CD14-positive monocyte (primary cell): ENCODE results near the gene CD22. TPM values are rescaled to one million over a fixed set of nuclear protein-coding genes. Genes with fewer than 3 reads are reported as not detected.

Experiments used
- DNase-seq, 3 donors: peaks; one replicate each; pipeline ENCODE4 v3.0.0-alpha.2; 2011 to 2022
- H2AFZ ChIP-seq: 2 replicates; pipeline ENCODE4 v1.6.0; 2012; ENCODE audit warnings: mild to moderate bottlenecking, low read depth, low read length, inconsistent platforms; ENCODE audit not compliant: insufficient read depth, poor library complexity, severe bottlenecking
- H3K27ac ChIP-seq, 2 donors: 1 replicate in 1 of 2; 2 replicates in 1 of 2; pipeline ENCODE4 v1.5.1; 2012 to 2013; ENCODE audit warnings: low read length in 2 of 2, control low read depth in 1 of 2, inconsistent platforms in 1 of 2, low read depth in 1 of 2, mild to moderate bottlenecking in 1 of 2
- H3K27me3 ChIP-seq, 2 donors: one replicate each; pipeline versions ENCODE4 v1.6.0 to v1.6.1; 2011 to 2013; ENCODE audit warnings: low read length in 2 of 2; ENCODE audit not compliant: control insufficient read depth in 2 of 2, insufficient read depth in 2 of 2
- H3K36me3 ChIP-seq, 2 donors: replicated peaks in 1 of 2; 1 replicate in 1 of 2; 2 replicates in 1 of 2; pipeline versions ENCODE4 v1.5.1 to v1.6.1; 2012 to 2013; ENCODE audit warnings: low read length in 2 of 2, control low read depth in 1 of 2, inconsistent platforms in 1 of 2, mild to moderate bottlenecking in 1 of 2; ENCODE audit not compliant: insufficient read depth in 2 of 2, control insufficient read depth in 1 of 2
- H3K4me1 ChIP-seq, 2 donors: 1 replicate in 1 of 2; 2 replicates in 1 of 2; pipeline versions ENCODE4 v1.5.1 to v1.6.1; 2012 to 2013; ENCODE audit warnings: low read length in 2 of 2, control low read depth in 1 of 2, inconsistent platforms in 1 of 2, mild to moderate bottlenecking in 1 of 2, moderate library complexity in 1 of 2; ENCODE audit not compliant: insufficient read depth in 2 of 2, control insufficient read depth in 1 of 2
- H3K4me2 ChIP-seq: replicated peaks from 2 replicates; pipeline ENCODE3; 2012; ENCODE audit warnings: low read length, moderate library complexity, mild to moderate bottlenecking; ENCODE audit not compliant: poor library complexity, severe bottlenecking; ENCODE audit errors: extremely low read depth
- H3K4me3 ChIP-seq, 3 experiments: fragments of 200-600 bp in 1 of 3; sonication (generic) in 1 of 3; replicated peaks in 1 of 3; 1 replicate in 2 of 3; 2 replicates in 1 of 3; pipeline ENCODE4 v1.5.1; 2011 to 2013; ENCODE audit warnings: low read length in 3 of 3, mild to moderate bottlenecking in 3 of 3, control low read depth in 2 of 3, low read depth in 2 of 3, inconsistent platforms in 1 of 3, moderate library complexity in 1 of 3
- H3K79me2 ChIP-seq: 2 replicates; pipeline ENCODE4 v1.6.0; 2012; ENCODE audit warnings: mild to moderate bottlenecking, control low read depth, inconsistent platforms, low read length, moderate library complexity; ENCODE audit not compliant: insufficient read depth
- H3K9ac ChIP-seq: 2 replicates; pipeline ENCODE4 v1.6.0; 2017; ENCODE audit warnings: low read length, mild to moderate bottlenecking; ENCODE audit not compliant: insufficient read depth, poor library complexity, severe bottlenecking
- H3K9me3 ChIP-seq, 2 donors: replicated peaks in 1 of 2; 1 replicate in 1 of 2; 2 replicates in 1 of 2; pipeline versions ENCODE4 v1.5.1 to v1.6.1; 2012 to 2013; ENCODE audit warnings: low read length in 2 of 2, control low read depth in 1 of 2; ENCODE audit not compliant: control insufficient read depth in 1 of 2, insufficient read depth in 1 of 2
- H4K20me1 ChIP-seq: 2 replicates; pipeline ENCODE4 v1.6.0; 2012; ENCODE audit warnings: mild to moderate bottlenecking, low read length, control low read depth, moderate library complexity; ENCODE audit not compliant: insufficient read depth
- H3K27ac Mint-ChIP-seq, 7 donors: one replicate each; pipeline ENCODE4 v1.8.0; 2020; ENCODE audit warnings: mild to moderate bottlenecking in 7 of 7, mixed read lengths in 7 of 7, moderate library complexity in 6 of 7, inconsistent platforms in 2 of 7
- H3K27me3 Mint-ChIP-seq, 3 donors: one replicate each; pipeline ENCODE4 v1.8.0; 2021 to 2022; ENCODE audit warnings: low read depth in 3 of 3, mild to moderate bottlenecking in 3 of 3, mixed read lengths in 3 of 3, moderate library complexity in 3 of 3, inconsistent platforms in 1 of 3
- H3K36me3 Mint-ChIP-seq, 2 donors: one replicate each; pipeline ENCODE4 v1.8.0; 2020; ENCODE audit warnings: mixed read lengths in 2 of 2, inconsistent platforms in 1 of 2, mild to moderate bottlenecking in 1 of 2
- H3K4me1 Mint-ChIP-seq: one replicate; pipeline ENCODE4 v1.8.0; 2020; ENCODE audit warnings: mild to moderate bottlenecking, mixed read lengths
- H3K4me3 Mint-ChIP-seq, 2 donors: one replicate each; pipeline ENCODE4 v1.8.0; 2020; ENCODE audit warnings: mild to moderate bottlenecking in 2 of 2, mixed read lengths in 2 of 2, moderate library complexity in 1 of 2
- H3K9me3 Mint-ChIP-seq, 7 donors: one replicate each; pipeline ENCODE4 v1.8.0; 2020 to 2022; ENCODE audit warnings: mixed read lengths in 7 of 7, mild to moderate bottlenecking in 6 of 7, moderate library complexity in 6 of 7, inconsistent platforms in 2 of 7
- CTCF ChIP-seq: fragments of 200-600 bp; IDR thresholded peaks from one replicate; pipeline ENCODE4 v1.8.0; 2022; ENCODE audit warnings: antibody characterized with exemption, mild to moderate bottlenecking
- WGBS: methylation state at CpG from one replicate; pipeline ENCODE4 v1.1.5; 2013; ENCODE audit warnings: missing lambda C conversion rate; ENCODE audit not compliant: insufficient coverage; 5-methylcytosine and 5-hydroxymethylcytosine counted together
- intact Hi-C, 2 donors: fragments of 100-400 bp; cut with micrococcal nuclease; formaldehyde crosslinking; loops; one replicate each; pipeline versions ENCODE4 v1.15.0 to v1.15.1; 2023
- polyA plus RNA-seq, 3 donors: library from polyadenylated mRNA; depleted of rRNA in 1 of 3; unstranded in 2 of 3; stranded (reverse) in 1 of 3; fragments of 300-500 nt in 2 of 3; fragments of >200 nt in 1 of 3; fragmentation: Illumina TruSeq in 2 of 3; gene quantifications; 1 replicate in 2 of 3; 2 replicates in 1 of 3; pipeline ENCODE4 v1.2.3, GENCODE V29; 2012 to 2021

Gene CD22
- polyA plus RNA-seq, 3 donors = 0.24 to 4.8 (median 0.88) TPM

GRCh38 chr19:35298561-35298972, 30.4 kb upstream of the CD22 start:
- Histone ChIP-seq H3K79me2 (no peaks in the 10 kb centered on the region), H4K20me1 (no peaks in the 10 kb centered on the region), H3K27ac (no peak overlapping the region), H3K4me1 (peaks cover 12 to 13% of the 10 kb centered on the region in 2 donors), H3K4me2 (no peak overlapping the region), H2AFZ (no peak overlapping the region), H3K36me3 (no peaks in the 10 kb centered on the region), H3K27me3 (peaks cover 0 to 7% of the 10 kb centered on the region in 2 donors), H3K4me3 (no peak overlapping the region), H3K9me3 (no peaks in the 10 kb centered on the region), H3K9ac (no peak overlapping the region)
- H3K4me1 Mint-ChIP-seq = peaks cover 17% of the 10 kb centered on the region
- TF ChIP-seq CTCF = no peak
- no peak for DNase-seq
- H3K36me3 Mint-ChIP-seq = no peaks in the 10 kb centered on the region
- H3K4me3 Mint-ChIP-seq = no peak overlapping the region
- no peaks in the 10 kb centered on the region for H3K9me3 Mint-ChIP-seq
- 90% methylated on average over 5 of the region's 5 CpGs for WGBS
- H3K27me3 Mint-ChIP-seq = peaks cover 0 to 11% (median 11%) of the 10 kb centered on the region in 3 donors
- intact Hi-C loops = no loop called here
- H3K27ac Mint-ChIP-seq = no peak overlapping the region

- no peak for DNase-seq
- TF ChIP-seq CTCF = no peak
- H3K27me3 ChIP-seq = peaks cover 0 to 7% of the 10 kb centered on the region in 2 donors
- no peaks in the 10 kb centered on the region for H4K20me1 ChIP-seq
- H3K4me1 ChIP-seq = peaks cover 12 to 13% of the 10 kb centered on the region in 2 donors
- Mint-ChIP-seq H3K4me1 (peaks cover 20% of the 10 kb centered on the region), H3K27ac (no peak overlapping the region), H3K36me3 (no peaks in the 10 kb centered on the region), H3K9me3 (no peaks in the 10 kb centered on the region), H3K27me3 (peaks cover 0 to 11% (median 9%) of the 10 kb centered on the region in 3 donors), H3K4me3 (no peak overlapping the region)
- no peak overlapping the region for H3K27ac ChIP-seq
- WGBS = 95% methylated on average over 31 of the region's 55 CpGs
- H3K4me2 ChIP-seq = no peak overlapping the region
- no peak overlapping the region for H3K9ac ChIP-seq
- H2AFZ ChIP-seq = no peak overlapping the region
- H3K9me3 ChIP-seq = no peaks in the 10 kb centered on the region
- intact Hi-C loops = loop anchor here in 1 of 2 donors (10.0 kb wide), 1 partner anchor 55 kb away; the partner anchor contains the start of gene FFAR3
- no peaks in the 10 kb centered on the region for H3K79me2 ChIP-seq
- no peak overlapping the region for H3K4me3 ChIP-seq
- no peaks in the 10 kb centered on the region for H3K36me3 ChIP-seq
Observed at GRCh38 chr19:35299523-35300338, 29.3 kb upstream of the CD22 start.
